Mesothelial cell of epicardium (in vitro differentiated cells): ENCODE measurements around the gene THEM4. TPM values are rescaled to one million over a fixed set of nuclear protein-coding genes. Genes with fewer than 3 reads are reported as not detected.

ENCODE experiments used
- DNase-seq, 2 experiments: peaks; one replicate each; pipeline ENCODE4 v3.0.0; 2021; ENCODE audit warnings: low spot score in 2 of 2; ENCODE audit not compliant: unreplicated experiment in 2 of 2
- H3K27ac Mint-ChIP-seq: 2 replicates; pipeline ENCODE4 v1.8.0; 2021; ENCODE audit warnings: mixed read lengths
- H3K27me3 Mint-ChIP-seq: 2 replicates; pipeline ENCODE4 v1.8.0; 2021; ENCODE audit warnings: low read depth, mixed read lengths
- H3K36me3 Mint-ChIP-seq: 2 replicates; pipeline ENCODE4 v1.8.0; 2021; ENCODE audit warnings: mixed read lengths
- H3K4me1 Mint-ChIP-seq: 2 replicates; pipeline ENCODE4 v1.8.0; 2021; ENCODE audit warnings: mixed read lengths
- H3K4me3 Mint-ChIP-seq: 2 replicates; pipeline ENCODE4 v1.8.0; 2021; ENCODE audit warnings: mild to moderate bottlenecking, moderate library complexity, mixed read lengths
- H3K9me3 Mint-ChIP-seq: 2 replicates; pipeline ENCODE4 v1.8.0; 2021; ENCODE audit warnings: mixed read lengths
- CTCF ChIP-seq: fragments of 200-600 bp; sonication (generic); IDR thresholded peaks from one replicate; pipeline ENCODE4 v1.5.0; 2021; ENCODE audit warnings: antibody characterized with exemption; ENCODE audit not compliant: unreplicated experiment
- total RNA-seq: library from RNA; stranded (reverse); gene quantifications from 3 replicates; pipeline ENCODE4 v1.2.1, GENCODE V29; 2021

Gene THEM4
- total RNA-seq, 1 donor from 2014 or later, result 24.3 TPM

GRCh38 chr1:151846062-151846568 lies 63.2 kb downstream of the THEM4 start:
- Mint-ChIP-seq H3K27me3 (peaks cover 16% of the 10 kb centered on the region), H3K4me3 (no peak overlapping the region), H3K36me3 (no peaks in the 10 kb centered on the region), H3K9me3 (no peaks in the 10 kb centered on the region), H3K27ac (no peak overlapping the region), H3K4me1 (peaks cover 7% of the 10 kb centered on the region)
- TF ChIP-seq CTCF, result no peak
- no peak for DNase-seq

- Mint-ChIP-seq H3K36me3 (no peaks in the 10 kb centered on the region), H3K9me3 (no peaks in the 10 kb centered on the region), H3K27ac (no peak overlapping the region), H3K4me3 (no peak overlapping the region), H3K4me1 (peaks cover 26% of the 10 kb centered on the region), H3K27me3 (peaks cover 34% of the 10 kb centered on the region)
- TF ChIP-seq CTCF, result no peak
- no peak for DNase-seq
Measured at GRCh38 chr1:151843398-151843797, 65.9 kb downstream of the THEM4 start.

GRCh38 chr1:151841141-151841540 lies 68.2 kb downstream of the THEM4 start:
- Mint-ChIP-seq H3K36me3 (no peaks in the 10 kb centered on the region), H3K4me1 (peaks cover 32% of the 10 kb centered on the region), H3K4me3 (no peak overlapping the region), H3K27me3 (peaks cover 52% of the 10 kb centered on the region), H3K9me3 (no peaks in the 10 kb centered on the region), H3K27ac (no peak overlapping the region)
- no peak for DNase-seq
- no peak for TF ChIP-seq CTCF

- TF ChIP-seq CTCF, result no peak
- no peak for DNase-seq
- Mint-ChIP-seq H3K4me3 (peak overlapping the region; percentile 74), H3K27me3 (peaks cover 58% of the 10 kb centered on the region), H3K9me3 (no peaks in the 10 kb centered on the region), H3K4me1 (peaks cover 32% of the 10 kb centered on the region), H3K27ac (peak overlapping the region; percentile 88), H3K36me3 (no peaks in the 10 kb centered on the region)
Measured at GRCh38 chr1:151840421-151840820, 68.9 kb downstream of the THEM4 start.

GRCh38 chr1:151839457-151840403 lies 69.6 kb downstream of the THEM4 start, which contains the start of gene C2CD4D:
Gene C2CD4D, minus strand, starts transcription at chr1:151839820. Its CDS starts 831 bp downstream, at chr1:151838989.
- Mint-ChIP-seq H3K36me3 (no peaks in the 10 kb centered on the region), H3K27me3 (peaks cover 56% of the 10 kb centered on the region), H3K9me3 (no peaks in the 10 kb centered on the region), H3K4me1 (peaks cover 32% of the 10 kb centered on the region), H3K27ac (peak within 1 kb of the TSS; percentile 88), H3K4me3 (peak within 1 kb of the TSS; percentile 74)
- TF ChIP-seq CTCF, result no peak
- peak; percentile 37 to 63 for DNase-seq
